Measurements from ENCODE around the gene CCND3.
A peak's percentile ranks its signal among the peaks of the same experiment; 100 is the strongest.

The CCND3 gene

DNA sequence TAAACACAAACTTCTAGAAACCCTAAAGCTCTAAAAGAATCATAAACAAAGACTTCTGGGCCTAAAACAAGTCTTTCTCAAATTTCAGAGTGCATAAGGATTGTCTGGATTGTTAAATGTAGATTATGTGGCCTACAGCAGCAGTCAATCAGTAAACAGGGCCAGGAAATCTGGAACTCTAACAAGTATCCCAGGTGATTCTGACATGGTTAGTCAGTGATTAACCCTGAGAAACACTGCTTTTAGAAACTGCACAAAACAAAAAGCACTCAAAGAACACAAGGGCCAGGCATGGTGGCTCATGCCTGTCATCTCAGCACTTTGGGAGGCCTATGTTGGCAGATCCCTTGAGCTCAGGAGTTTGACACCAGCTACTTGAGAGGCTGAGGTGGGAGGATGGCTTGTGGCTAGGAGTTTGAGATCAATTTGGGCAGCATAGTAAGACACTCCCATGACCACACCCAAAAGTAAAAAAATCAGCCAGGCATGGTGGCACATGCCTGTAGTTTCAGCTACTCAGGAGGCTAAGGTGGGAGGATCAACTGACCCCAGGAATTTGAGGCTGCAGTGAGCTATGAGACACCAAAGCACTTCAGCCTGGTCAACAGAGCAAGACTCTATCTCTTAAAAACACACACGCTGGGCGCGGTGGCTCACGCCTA is 26.6 kb downstream of the CCND3 start:
- Histone ChIP-seq H3K27ac (no peak overlapping the region), H3K9me3 (ENCODE audit: severe bottlenecking) (no peaks in the 10 kb centered on the region), H3K36me3 (peaks cover 65% of the 10 kb centered on the region), H3K27me3 (ENCODE audit: insufficient read depth, low read depth, severe bottlenecking) (no peaks in the 10 kb centered on the region), H3K4me3 (ENCODE audit: low read depth, low read length) (no peak overlapping the region)
- no peak for DNase-seq
- TF ChIP-seq CTCF (IDR thresholded peaks at IDR 0.05; ENCODE audit: low read depth, low read length): no peak

DNA sequence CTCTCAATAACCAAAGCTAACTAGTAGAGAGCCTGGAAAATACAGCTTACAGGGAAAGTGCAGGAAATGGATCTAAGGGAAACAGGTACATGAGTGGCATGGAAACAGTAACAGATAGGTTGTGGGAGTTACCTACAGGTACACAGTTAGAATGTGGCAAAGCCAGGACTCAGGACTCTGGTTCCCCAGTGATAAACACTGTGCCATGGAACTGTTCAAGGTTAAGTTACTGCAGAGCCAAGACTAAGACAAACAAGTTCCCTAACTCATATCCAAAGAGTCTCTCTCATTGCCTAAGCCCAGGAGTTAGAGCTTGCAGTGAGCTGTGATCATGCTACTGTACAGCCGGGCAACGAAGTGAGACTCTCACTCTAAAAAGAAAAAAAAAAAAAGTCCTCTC is 27.3 kb downstream of the CCND3 start:
- Histone ChIP-seq H3K27ac (no peak overlapping the region), H3K36me3 (peaks cover 71% of the 10 kb centered on the region), H3K27me3 (ENCODE audit: insufficient read depth, low read depth, severe bottlenecking) (no peaks in the 10 kb centered on the region), H3K9me3 (ENCODE audit: severe bottlenecking) (no peaks in the 10 kb centered on the region), H3K4me3 (ENCODE audit: low read depth, low read length) (no peak overlapping the region)
- TF ChIP-seq CTCF (IDR thresholded peaks at IDR 0.05; ENCODE audit: low read depth, low read length): no peak
- DNase-seq: no peak

DNA sequence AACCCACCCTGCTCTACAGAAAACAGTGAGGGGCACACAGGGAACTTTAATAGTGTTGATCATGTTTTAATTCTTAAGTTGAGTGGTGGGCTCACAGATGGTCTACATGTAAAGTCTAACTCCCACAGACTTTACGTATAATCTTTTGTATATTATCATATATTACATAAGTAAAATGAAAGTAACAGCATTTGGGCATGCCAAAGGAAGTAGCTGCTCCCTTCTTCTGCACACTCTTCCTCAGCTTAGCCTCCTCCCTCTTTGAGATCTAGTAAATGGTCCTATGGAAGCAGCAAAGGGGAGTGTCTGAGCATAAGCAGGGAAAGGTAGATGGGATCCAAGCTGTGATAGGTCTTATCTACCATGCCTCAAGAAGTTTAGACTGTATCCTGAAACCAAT is 31.9 kb downstream of the CCND3 start:
- no peaks in the 10 kb centered on the region for H3K9me3 ChIP-seq (ENCODE audit: severe bottlenecking)
- no peak for DNase-seq
- peaks cover 85% of the 10 kb centered on the region for H3K36me3 ChIP-seq
- TF ChIP-seq CTCF (IDR thresholded peaks at IDR 0.05; ENCODE audit: low read depth, low read length): no peak
- H3K4me3 ChIP-seq (ENCODE audit: low read depth, low read length): no peak overlapping the region
- no peaks in the 10 kb centered on the region for H3K27me3 ChIP-seq (ENCODE audit: insufficient read depth, low read depth, severe bottlenecking)
- no peak overlapping the region for H3K27ac ChIP-seq

- peak; percentile 60 for TF ChIP-seq CTCF (IDR thresholded peaks at IDR 0.05; ENCODE audit: low read depth, low read length)
- DNase-seq: peak; percentile 63
- no peak overlapping the region for H3K4me3 ChIP-seq (ENCODE audit: low read depth, low read length)
- no peaks in the 10 kb centered on the region for H3K9me3 ChIP-seq (ENCODE audit: severe bottlenecking)
- no peaks in the 10 kb centered on the region for H3K27me3 ChIP-seq (ENCODE audit: insufficient read depth, low read depth, severe bottlenecking)
- peaks cover 38% of the 10 kb centered on the region for H3K36me3 ChIP-seq
- no peak overlapping the region for H3K27ac ChIP-seq
Observed at GRCh38 chr6:41901882-41902519, 39.6 kb downstream of the CCND3 start.

DNA sequence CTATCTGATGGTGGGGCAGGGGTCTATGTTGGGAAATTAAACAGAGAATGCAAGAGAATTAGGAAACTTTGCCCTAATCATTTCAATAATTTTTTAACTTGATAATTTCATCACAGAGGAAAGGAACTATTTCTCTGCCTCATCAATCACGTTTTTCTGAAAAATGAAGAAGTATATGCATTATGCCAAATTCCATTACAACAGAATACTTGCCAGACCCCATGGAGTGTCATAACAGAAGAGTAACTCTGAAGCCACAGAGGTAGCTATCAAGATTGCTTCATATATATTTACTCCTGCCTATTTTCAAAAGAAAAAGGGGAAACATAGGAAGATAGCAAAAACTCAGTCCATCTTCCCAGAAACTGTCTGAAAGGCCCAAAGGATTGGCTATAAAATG is 40.7 kb downstream of the CCND3 start:
- no peaks in the 10 kb centered on the region for H3K27me3 ChIP-seq (ENCODE audit: insufficient read depth, low read depth, severe bottlenecking)
- H3K27ac ChIP-seq: no peak overlapping the region
- no peak for DNase-seq
- peaks cover 27% of the 10 kb centered on the region for H3K36me3 ChIP-seq
- no peak overlapping the region for H3K4me3 ChIP-seq (ENCODE audit: low read depth, low read length)
- no peaks in the 10 kb centered on the region for H3K9me3 ChIP-seq (ENCODE audit: severe bottlenecking)
- no peak for TF ChIP-seq CTCF (IDR thresholded peaks at IDR 0.05; ENCODE audit: low read depth, low read length)

Data from WERI-Rb-1 (cell line).